NCI-H1436 (cell line): Measurements from ENCODE around the gene USP51.
"Not testable (repeated sequence)": the region's sequence is repeated elsewhere in the genome, so short reads cannot be mapped to it uniquely, and the experiment has no call there.

ENCODE experiments used
- DNase-seq: peaks from one replicate; lab custom pipeline; 2025; lab: John Stamatoyannopoulos, UW

USP51 gene

DNA sequence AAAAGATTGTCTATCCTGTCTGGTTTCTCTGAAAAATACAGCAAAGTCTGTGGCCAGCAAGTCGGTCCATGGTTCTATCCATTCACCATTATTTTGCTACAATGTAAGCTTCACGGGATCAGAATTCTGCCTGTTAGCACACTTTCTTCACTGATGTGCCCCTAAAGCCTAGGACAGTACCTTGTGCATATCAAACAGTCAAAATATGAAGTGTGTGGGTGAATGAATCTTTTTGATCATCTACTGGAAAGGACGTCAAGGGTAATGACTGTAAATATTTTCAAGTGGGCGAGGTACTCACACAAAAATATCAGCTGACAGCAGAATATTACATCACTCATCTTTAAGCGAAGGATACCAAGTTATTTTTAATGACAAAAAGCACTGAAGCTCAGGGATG lies 24.5 kb downstream of the USP51 start:
- DNase-seq: not testable (repeated sequence)

DNA sequence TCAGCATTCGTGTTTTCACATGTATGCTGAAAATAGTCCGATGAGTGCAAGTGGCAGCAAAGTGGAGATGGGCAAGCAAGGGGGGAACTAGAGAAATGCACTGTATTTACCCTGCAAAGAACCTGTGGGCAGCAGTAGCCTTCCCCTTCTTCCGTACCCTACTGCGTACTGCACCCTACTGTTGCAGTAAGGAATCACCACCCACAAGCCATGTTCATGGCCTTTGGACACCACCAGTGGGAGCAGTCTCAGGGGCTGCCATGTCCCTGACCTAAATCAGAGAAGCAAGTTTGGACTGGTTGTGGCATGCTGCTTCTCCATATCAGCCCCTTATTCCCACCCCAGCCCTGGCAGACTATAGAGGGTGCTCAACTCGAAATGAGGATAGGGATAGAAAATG lies 25.6 kb downstream of the USP51 start:
- not testable (repeated sequence) for DNase-seq

DNA sequence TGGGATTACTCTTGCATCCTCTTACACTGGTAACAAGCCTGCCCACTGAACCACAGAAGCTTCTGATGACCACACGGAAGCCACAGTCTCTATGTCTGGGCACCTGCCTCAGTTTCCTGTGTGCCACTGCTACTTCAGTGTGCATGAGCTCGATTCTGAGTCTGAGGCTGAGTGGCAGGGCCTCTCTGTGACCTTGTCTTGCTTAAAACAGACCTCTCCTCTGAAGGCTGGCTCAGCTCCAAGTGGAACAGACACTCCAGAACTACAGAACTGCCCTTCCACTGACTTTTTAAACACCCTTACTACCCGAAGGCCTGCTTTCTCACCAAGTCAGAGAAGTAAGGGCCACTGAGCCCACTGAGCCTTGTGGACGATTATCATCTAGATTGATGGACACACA lies 29.7 kb downstream of the USP51 start:
- DNase-seq: not testable (repeated sequence)

DNA sequence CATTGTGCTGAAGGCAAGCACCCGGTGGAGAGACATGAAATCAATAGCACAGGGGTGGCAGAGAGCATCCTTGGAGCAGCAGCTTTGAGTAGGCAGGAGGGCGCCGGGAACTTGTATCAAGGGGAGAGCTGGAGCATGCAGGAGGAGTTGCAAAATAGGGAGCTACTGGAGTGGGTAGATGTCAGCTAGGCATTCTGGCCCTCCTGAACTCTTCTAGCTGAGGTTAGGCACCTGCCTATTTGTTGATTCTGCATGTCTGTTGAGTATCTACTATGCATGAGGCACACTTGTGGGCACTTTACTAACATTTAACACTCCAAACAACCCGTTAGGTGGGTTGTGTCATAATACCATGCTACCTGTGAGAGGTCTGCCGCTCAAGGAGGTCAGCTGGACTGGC lies 30.2 kb downstream of the USP51 start:
- DNase-seq: not testable (repeated sequence)

DNA sequence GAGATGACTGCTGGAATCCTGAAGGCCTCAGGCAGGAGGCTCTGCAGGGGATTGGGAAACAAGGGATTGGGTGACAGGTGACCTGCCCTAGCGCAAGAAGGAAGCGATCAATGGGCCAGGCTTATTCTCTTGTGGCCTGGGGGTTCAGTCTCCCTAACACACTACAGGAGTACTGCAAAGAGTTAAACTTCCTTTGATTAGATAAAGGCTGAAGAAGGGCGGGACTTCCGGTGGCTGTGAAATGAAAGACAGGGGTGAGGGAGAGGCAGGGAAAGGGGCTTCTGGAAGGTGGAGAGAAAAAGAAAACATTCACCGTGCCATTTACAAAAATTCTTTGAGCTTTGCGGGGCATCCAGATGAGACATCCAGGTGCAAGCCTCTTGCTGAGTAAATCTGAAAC lies 33.9 kb downstream of the USP51 start:
- not testable (repeated sequence) for DNase-seq

DNA sequence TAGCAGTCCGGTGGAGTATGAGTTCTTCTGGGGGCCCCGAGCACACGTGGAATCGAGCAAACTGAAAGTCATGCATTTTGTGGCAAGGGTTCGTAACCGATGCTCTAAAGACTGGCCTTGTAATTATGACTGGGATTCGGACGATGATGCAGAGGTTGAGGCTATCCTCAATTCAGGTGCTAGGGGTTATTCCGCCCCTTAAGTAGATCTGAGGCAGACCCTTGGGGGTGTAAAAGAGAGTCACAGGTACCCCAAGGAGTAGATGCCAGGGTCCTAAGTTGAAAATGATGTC lies 36.9 kb downstream of the USP51 start:
- DNase-seq: no peak

DNA sequence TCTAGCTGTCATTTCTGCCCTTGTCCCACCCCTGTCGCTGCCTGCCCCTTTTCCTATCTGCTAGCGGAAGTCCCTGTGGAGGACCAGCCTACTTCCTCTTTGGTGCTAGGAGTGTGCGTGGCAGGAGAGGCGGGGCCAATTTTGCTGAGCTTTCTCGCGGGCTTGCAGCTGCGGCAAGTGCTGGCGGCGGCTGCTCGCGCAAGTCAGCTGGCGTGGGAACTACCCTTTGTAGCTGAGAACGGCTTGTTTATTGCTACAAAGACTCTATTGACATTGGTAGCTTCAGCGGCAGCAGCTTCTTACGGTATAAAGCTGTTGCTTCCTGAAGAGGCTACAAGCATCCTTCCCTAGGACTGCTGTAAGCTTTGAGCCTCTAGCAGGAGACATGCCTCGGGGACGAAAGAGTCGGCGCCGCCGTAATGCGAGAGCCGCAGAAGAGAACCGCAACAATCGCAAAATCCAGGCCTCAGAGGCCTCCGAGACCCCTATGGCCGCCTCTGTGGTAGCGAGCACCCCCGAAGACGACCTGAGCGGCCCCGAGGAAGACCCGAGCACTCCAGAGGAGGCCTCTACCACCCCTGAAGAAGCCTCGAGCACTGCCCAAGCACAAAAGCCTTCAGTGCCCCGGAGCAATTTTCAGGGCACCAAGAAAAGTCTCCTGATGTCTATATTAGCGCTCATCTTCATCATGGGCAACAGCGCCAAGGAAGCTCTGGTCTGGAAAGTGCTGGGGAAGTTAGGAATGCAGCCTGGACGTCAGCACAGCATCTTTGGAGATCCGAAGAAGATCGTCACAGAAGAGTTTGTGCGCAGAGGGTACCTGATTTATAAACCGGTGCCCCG lies 37.4 kb downstream of the USP51 start, which contains the start of gene MAGEH1:
MAGEH1 (plus strand) TSS at position 138 of the 843 bp plus-strand sequence; CDS start at position 386, 248 bp downstream.
- DNase-seq: peak; percentile 74

DNA sequence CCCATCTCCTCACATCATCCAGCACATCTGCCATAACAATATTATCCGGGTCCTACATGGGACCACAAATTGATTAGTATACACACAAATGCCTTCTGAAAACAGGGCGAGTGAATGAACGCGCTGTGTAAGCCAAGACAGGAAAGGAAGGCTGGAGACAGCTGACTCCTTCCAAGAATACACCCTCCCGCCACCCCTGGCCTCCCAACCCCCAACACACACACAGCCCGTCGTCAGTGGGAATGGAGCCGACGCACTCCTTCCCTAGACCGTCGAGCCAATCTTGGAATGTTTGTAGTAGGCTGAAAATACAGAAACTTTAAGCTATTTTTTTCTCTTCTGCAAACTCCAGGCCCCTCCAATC lies 38.0 kb downstream of the USP51 start:
- DNase-seq: no peak

DNA sequence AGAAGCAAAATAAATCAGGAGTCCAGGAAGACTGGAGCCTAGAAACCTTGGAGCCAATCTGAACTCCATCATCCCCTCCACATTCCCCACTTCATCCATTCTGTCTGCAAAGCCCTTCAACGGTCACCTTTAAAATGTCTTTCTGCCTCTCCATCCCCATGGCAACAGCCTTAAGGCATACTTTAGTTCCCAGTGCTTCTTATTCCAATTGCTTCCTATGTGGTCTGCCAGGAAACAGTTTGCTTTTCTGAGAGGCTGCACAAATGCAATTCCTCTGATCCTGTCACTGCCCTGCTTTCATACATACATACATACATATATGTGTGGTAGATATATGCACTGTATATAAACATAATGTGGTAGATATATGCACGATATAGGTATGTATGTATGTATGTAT lies 38.5 kb downstream of the USP51 start:
- DNase-seq: no peak

DNA sequence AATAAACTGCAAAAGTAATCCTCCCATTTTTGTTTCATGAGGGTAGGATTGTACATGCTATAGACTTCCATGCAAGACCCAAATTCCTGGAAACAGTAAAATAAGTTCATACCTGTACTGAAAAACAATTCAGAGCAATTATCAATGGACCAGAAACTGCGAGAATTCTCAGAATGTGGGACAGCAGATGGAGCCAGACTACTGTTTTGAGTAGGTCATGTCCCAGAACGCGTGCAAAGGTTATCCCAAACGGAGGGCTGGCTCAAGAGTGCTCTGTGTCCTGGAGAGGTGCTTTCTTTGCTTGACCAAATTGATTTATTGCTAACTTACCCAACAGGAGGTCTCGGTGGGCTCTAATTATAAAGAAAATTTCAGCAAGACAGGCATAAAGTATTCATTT lies 39.4 kb downstream of the USP51 start:
- DNase-seq: no peak

DNA sequence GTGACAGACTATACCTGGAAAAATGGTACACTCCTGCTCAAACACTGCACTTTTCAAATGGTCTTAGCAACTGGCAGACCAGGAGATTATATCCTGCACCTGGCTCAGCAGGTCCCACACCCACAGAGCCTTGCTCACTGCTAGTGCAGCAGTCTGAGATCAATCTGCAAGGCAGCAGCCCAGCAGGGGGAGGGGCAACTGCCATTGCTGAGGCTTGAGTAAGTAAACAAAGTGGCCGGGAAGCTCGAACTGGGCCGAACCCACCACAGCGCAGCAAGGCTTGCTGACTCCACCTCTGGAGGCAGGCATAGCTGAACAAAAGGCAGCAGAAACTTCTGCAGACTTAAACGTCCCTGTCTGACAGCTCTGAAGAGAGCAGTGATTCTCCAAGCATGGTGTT lies 46.2 kb downstream of the USP51 start:
- not testable (repeated sequence) for DNase-seq
